HG02943 (cell line): Measurements from ENCODE around the gene HERC6.
A peak's percentile ranks its signal among the peaks of the same experiment; 100 is the strongest.
"Not testable (repeated sequence)": the region's sequence is repeated elsewhere in the genome, so short reads cannot be mapped to it uniquely, and the experiment has no call there.

Source experiments
- ATAC-seq: cut with Tn5 transposase; IDR thresholded peaks from one replicate; pipeline ENCODE4 v1.9.1; 2021; ENCODE audit warnings: mild to moderate bottlenecking, low read depth, moderate library complexity; ENCODE audit not compliant: unreplicated experiment

Gene HERC6

GRCh38 chr4:88382621-88383020 is 4.0 kb downstream of the HERC6 start:
- peak; percentile 45 for ATAC-seq

DNA sequence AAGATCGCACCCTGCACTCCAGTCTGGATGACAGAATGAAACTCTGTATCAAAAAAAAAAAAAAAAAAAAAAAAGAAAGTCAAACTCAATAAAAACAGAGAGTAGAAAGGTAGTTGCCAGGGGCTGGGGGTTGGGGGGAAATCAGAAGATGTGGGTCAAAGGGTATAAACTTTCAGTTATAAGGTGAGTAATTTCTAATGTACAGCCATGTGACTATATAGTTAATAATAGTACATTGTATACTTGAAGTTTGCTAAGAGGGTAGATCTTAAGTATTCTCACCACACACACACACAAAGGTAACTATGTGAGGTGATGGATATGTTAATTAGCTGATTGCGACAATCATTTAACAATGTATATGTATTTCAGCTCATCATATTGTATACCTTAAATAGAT is 11.5 kb downstream of the HERC6 start:
- ATAC-seq = no peak

DNA sequence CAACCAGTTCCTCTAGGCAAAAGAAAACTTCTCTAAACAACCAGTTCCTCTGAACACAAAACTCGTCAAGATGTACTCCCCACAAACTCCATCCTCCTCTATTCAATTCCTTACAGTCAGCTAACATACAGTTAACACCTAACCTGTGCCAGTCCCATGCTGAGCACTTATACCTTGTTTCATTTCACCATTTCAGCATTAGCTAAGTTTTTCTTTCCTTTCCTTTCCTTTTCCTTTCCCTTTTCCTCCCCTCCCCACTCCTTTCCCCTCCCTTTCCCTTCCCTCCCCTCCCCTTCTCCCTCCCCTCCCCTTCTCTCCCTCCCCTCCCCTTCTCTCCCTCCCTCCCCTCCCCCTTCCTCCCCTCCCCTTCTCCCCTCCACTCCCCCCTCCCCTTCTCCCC is 13.1 kb downstream of the HERC6 start:
- ATAC-seq = no peak

DNA sequence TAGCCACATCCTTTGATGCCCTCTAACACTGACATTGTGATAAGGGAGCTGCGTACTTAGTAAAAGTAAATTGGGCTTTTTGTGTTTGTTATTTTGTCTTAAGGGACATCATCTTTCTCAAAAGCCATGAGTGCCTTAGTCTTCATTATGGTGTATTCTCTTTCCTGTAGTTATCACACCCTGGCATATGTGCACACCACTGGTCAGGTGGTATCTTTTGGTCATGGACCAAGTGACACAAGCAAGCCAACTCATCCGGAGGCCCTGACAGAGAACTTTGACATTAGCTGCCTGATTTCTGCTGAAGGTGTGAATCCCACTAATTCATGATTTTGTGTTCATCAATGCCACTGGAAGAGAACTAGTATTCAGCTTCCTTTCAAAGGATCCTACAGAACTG is 18.0 kb downstream of the HERC6 start:
- no peak for ATAC-seq

GRCh38 chr4:88398381-88398780 is 19.7 kb downstream of the HERC6 start:
- ATAC-seq = no peak

GRCh38 chr4:88409206-88409605 is 30.6 kb downstream of the HERC6 start:
- ATAC-seq = no peak

GRCh38 chr4:88409789-88410188 is 31.1 kb downstream of the HERC6 start:
- no peak for ATAC-seq

- no peak for ATAC-seq
Measured at GRCh38 chr4:88411491-88412096, 32.9 kb downstream of the HERC6 start.

- no peak for ATAC-seq
Measured at GRCh38 chr4:88413801-88414200, 35.1 kb downstream of the HERC6 start.

- ATAC-seq = no peak
Measured at GRCh38 chr4:88414755-88415154, 36.1 kb downstream of the HERC6 start.

DNA sequence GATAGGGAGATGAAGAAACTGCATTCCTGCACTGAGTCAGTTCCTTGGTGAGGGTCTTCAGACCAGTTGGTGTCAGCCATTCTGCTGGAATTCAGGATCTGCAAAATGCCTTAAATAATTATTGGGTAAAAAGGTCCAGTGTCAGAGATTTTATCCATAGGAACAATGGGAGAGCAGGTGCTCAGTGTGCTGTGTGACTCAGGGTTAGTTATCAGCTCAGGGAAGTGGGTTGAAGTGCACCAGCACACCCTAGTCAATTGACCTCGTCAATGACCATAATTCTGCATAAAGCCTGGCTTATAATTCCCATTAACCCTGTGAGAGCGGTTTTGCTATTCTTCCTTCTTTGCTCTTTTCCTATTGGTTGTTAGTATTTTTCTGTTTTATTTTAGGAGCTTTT is 37.3 kb downstream of the HERC6 start:
- ATAC-seq = no peak

DNA sequence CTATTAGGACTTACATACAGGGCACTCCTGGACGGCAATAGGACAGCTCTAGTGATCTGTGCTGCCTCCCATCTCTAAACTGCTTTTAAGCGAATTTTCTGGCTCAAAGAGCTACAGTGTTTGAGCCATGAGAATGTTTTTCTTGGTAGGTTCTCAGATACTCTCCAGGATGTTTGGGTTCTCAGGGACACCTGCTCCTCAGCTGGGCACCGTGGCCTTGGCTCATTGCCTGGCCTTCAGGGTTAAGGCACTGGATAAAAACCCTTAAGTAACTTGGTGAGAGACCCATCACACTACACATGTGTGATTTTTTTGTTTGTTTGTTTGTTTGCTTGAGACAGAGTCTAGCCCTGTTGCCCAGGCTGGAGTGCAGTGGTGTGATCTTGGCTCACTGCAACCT is 39.8 kb downstream of the HERC6 start:
- ATAC-seq = no peak

DNA sequence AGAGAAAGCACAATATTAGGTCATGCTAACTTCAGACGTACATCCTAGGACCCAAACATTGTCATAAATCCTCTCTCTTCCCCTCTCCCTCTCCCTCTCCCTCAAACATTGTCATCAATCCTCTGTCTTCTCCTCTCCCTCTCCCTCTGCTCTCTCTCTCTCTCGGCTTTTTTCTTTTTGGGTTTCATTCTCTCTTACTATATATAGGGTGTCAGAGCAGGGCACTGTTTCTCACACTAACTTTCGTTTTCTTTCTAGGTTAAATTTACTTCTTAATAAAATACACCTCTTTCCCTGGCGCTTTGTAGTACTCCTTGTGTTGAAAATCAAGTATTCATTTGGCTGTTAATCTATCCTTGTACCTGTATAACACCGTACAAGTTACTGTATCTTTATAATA is 41.2 kb downstream of the HERC6 start:
- ATAC-seq = no peak

DNA sequence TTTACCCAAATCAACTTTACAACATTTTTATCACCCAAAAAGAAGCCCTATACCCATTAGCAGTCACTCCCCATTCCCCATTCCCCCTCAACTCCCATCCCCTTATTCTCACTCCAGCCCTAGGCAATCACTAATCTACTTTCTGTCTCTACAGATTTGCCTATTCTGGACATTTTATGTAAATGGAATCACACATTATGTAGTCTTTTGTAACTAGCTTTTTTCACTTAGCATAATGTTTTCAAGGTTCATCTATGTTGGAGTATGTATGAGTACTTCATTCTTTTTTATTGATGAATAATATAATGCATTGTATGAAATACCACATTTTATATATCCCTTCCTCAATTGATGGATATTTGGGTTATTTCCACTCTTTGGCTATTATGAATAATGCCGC is 42.2 kb downstream of the HERC6 start:
- ATAC-seq = no peak

GRCh38 chr4:88422403-88422802 is 43.8 kb downstream of the HERC6 start:
- ATAC-seq = no peak

- no peak for ATAC-seq
Measured at GRCh38 chr4:88429401-88429800, 50.7 kb downstream of the HERC6 start.

DNA sequence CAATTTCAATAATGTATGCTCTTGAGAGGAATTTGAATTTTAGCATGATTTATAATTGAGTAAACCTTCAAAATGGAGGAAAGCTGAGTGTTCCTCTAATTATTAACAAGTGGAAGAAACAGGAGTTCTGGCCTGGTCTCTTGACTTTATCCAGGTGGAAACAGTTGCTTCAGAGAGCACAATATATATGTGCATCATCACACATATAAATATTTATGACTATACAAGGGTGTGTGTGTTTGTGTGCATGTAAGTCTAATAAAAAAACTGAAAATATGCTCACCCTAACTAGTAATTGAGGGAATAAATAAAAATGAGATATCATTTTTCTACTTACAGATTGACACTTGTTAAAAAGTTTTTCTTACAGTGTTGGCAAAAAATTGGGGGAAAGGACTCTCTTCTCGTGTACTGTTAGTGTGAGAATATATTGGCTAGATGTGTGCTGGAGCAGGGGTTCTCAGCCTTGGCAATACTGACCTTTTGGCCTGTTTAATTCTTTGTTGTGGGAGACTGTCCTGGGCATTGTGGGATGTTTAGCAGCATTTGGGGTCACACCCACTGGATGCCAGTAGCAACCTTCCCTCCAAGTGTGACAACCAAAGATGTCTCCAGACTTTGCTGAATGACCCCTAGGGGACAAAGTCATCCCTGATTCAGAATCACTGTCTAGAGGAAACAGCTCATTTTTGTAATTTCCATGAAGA is 57.5 kb downstream of the HERC6 start:
- ATAC-seq = no peak

GRCh38 chr4:88437873-88438272 is 59.2 kb downstream of the HERC6 start:
- ATAC-seq = not testable (repeated sequence)

DNA sequence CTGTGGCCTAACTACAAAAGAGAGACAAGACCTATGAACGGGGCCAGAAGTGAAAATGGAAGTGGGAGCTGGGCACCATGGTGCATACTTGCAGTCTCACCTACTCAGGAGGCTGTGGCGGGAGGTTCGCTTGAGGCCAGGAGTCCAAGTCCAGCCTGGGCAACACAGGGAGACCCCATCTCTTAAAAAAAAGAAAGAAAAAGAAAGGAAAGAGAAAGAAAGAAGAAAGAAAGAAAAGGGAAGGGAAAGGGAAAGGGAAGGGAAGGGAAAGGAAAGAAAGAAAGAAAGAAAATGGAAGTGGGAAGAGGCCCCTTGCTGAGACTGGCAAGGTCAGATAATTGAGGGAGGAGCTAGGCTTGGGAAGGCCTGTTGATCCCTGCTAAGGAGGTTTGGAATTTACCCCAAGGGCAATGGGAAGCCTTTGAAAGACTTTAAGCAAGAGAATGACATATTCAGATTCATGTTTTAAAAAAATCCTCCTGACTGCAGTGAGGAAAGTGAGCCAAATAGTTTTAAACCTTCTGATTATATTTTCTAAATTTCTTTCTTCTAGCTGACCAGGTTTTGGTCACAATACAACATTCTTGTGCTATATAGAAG is 60.6 kb downstream of the HERC6 start:
- ATAC-seq = no peak

- no peak for ATAC-seq
Measured at GRCh38 chr4:88440146-88440545, 61.5 kb downstream of the HERC6 start.

DNA sequence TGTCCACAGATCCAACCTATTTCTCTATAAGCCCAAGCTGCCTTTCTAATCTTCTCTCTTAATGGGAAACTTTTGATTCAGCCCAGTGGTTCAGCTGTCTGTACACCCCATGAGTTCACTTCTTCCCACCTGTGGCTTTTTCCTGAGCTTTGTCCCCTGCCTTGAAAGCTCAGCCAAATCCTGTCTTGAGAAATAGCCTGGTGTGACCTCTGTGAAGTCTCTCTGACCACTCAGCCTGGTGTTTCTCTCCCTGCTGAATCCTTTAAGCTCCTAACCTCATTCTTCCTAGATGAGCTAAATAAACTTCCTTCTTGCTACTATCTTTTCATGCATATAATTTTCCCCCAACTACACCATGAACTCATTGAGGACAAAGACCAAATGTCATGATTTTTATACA is 63.0 kb downstream of the HERC6 start:
- ATAC-seq = no peak

- no peak for ATAC-seq
Measured at GRCh38 chr4:88442689-88443191, 64.1 kb downstream of the HERC6 start.
